ENCODE measurements around the gene PPY.
"Not testable (repeated sequence)": the region's sequence is repeated elsewhere in the genome, so short reads cannot be mapped to it uniquely, and the experiment has no call there.

DNA sequence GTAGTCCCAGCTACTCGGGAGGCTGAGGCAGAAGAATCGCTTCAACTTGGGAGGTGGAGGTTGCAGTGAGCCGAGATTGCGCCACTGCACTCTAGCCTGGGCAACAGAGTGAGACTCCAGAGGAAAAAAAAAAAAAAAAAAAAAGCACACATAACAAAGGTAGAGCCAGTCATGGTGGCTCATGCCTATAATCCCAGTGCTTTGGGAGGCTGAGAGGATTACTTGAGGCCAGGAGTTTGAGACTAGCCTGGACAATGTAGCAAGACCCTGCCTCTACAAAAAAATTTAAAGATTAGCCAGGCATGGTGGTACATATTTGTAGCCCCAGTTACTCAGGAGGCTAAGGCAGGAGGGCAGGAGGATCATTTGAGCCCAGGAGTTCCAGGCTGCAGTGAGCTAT lies 47.8 kb downstream of the PPY start:
- TF ChIP-seq, protein P1, sequence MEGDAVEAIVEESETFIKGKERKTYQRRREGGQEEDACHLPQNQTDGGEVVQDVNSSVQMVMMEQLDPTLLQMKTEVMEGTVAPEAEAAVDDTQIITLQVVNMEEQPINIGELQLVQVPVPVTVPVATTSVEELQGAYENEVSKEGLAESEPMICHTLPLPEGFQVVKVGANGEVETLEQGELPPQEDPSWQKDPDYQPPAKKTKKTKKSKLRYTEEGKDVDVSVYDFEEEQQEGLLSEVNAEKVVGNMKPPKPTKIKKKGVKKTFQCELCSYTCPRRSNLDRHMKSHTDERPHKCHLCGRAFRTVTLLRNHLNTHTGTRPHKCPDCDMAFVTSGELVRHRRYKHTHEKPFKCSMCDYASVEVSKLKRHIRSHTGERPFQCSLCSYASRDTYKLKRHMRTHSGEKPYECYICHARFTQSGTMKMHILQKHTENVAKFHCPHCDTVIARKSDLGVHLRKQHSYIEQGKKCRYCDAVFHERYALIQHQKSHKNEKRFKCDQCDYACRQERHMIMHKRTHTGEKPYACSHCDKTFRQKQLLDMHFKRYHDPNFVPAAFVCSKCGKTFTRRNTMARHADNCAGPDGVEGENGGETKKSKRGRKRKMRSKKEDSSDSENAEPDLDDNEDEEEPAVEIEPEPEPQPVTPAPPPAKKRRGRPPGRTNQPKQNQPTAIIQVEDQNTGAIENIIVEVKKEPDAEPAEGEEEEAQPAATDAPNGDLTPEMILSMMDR (IDR thresholded peaks at IDR 0.05; ENCODE audit: borderline replicate concordance, extremely low read depth, low read length, poor library complexity, severe bottlenecking) = not testable (repeated sequence)
- not testable (repeated sequence) for TF ChIP-seq EZH2 (IDR thresholded peaks at IDR 0.05; ENCODE audit: borderline replicate concordance, low read depth, low read length, severe bottlenecking)
